Measurements from ENCODE around the gene OR10C1. TPM values are rescaled to one million over a fixed set of nuclear protein-coding genes. Genes with fewer than 3 reads are reported as not detected.

Gene OR10C1, protein sequence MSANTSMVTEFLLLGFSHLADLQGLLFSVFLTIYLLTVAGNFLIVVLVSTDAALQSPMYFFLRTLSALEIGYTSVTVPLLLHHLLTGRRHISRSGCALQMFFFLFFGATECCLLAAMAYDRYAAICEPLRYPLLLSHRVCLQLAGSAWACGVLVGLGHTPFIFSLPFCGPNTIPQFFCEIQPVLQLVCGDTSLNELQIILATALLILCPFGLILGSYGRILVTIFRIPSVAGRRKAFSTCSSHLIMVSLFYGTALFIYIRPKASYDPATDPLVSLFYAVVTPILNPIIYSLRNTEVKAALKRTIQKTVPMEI
- total RNA-seq (2021), result not detected in 2 replicates
- Bru-seq, nascent RNA, result not detected
- BruChase-seq, experiment 1, labeled RNA remaining after a 2-hour chase, result not detected
- not detected for BruChase-seq, experiment 2, labeled RNA remaining after a 6-hour chase
- long read RNA-seq, result 0 reads

GRCh38 chr6:29439006-29439405 lies at the start of gene OR10C1:
OR10C1 (plus strand) TSS chr6:29439306; CDS start chr6:29440016, 710 bp downstream.
- POLR2A ChIA-PET (ENCODE audit: low non-redundant PET), result no interaction called here

DNA sequence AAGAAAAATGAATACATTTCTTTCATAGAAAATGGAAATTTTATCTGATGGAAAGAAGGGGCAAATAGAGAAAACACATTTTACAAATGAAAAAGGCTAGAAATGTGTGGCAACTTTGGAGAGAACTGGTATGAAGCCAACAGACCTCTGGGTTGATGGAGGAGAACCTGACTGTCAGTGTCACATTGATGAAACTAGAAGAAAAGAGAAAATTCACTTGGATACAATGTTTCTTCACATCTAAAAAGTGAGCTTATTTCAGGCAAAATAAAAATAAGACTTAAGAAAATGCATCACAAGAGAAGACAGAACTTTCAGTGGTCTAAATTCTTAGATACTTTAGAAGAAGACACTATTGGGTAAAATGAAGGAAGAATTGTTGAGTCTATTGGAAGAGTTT lies 43.8 kb upstream of the OR10C1 start, which contains the start of gene OR12D2:
OR12D2 (plus strand) TSS at position 301 of the 400 bp plus-strand sequence. CDS start 1,069 bp downstream, outside the sequence.
- no peak for DNase-seq (ENCODE audit: low spot score)
- Histone ChIP-seq H3K4me1 (ENCODE audit: insufficient read depth, low read length, poor library complexity, severe bottlenecking) (no peaks in the 10 kb centered on the region), H3K36me3 (ENCODE audit: insufficient read depth, low read length, poor library complexity, severe bottlenecking) (no peaks in the 10 kb centered on the region), H3K27ac (ENCODE audit: low read depth, low read length, poor library complexity, severe bottlenecking) (no peak within 1 kb of the TSS), H3K9me3 (ENCODE audit: low read depth, low read length, poor library complexity, severe bottlenecking) (no peaks in the 10 kb centered on the region), H3K27me3 (replicated peaks; ENCODE audit: insufficient read depth, low read depth, low read length, poor library complexity) (peaks cover 36% of the 10 kb centered on the region), H3K4me3 (ENCODE audit: low read depth, low read length, poor library complexity, severe bottlenecking) (no peak within 1 kb of the TSS)
- intact Hi-C loops (cut with micrococcal nuclease; ENCODE audit: unreplicated experiment), result no loop called here
- TF ChIP-seq EZH2 (IDR thresholded peaks at IDR 0.05; ENCODE audit: borderline replicate concordance, low read depth, low read length, poor library complexity, severe bottlenecking) (no peak), CTCF (conservative IDR thresholded peaks at IDR 0.05; ENCODE audit: low read depth, low read length) (no peak)
- no TSS peak for BruUV-seq (replicated peaks)
- ChIA-PET CTCF (no interaction called here), POLR2A (ENCODE audit: low non-redundant PET) (no interaction called here)

More at GRCh38 chr6:29439006-29439405, at the start of gene OR10C1:
- DNase-seq (ENCODE audit: low spot score), result no peak
- TF ChIP-seq EZH2 (IDR thresholded peaks at IDR 0.05; ENCODE audit: borderline replicate concordance, low read depth, low read length, poor library complexity, severe bottlenecking) (no peak), CTCF (conservative IDR thresholded peaks at IDR 0.05; ENCODE audit: low read depth, low read length) (no peak)
- CTCF ChIA-PET, result no interaction called here
- intact Hi-C loops (cut with micrococcal nuclease; ENCODE audit: unreplicated experiment), result no loop called here
- Histone ChIP-seq H3K27me3 (replicated peaks; ENCODE audit: insufficient read depth, low read depth, low read length, poor library complexity) (peaks cover 31% of the 10 kb centered on the region), H3K9me3 (ENCODE audit: low read depth, low read length, poor library complexity, severe bottlenecking) (no peaks in the 10 kb centered on the region), H3K27ac (ENCODE audit: low read depth, low read length, poor library complexity, severe bottlenecking) (no peak within 1 kb of the TSS), H3K4me1 (ENCODE audit: insufficient read depth, low read length, poor library complexity, severe bottlenecking) (no peaks in the 10 kb centered on the region), H3K4me3 (ENCODE audit: low read depth, low read length, poor library complexity, severe bottlenecking) (no peak within 1 kb of the TSS), H3K36me3 (ENCODE audit: insufficient read depth, low read length, poor library complexity, severe bottlenecking) (no peaks in the 10 kb centered on the region)
- no TSS peak for BruUV-seq (replicated peaks)

- CTCF ChIA-PET, result no interaction called here
- TF ChIP-seq EZH2 (IDR thresholded peaks at IDR 0.05; ENCODE audit: borderline replicate concordance, low read depth, low read length, poor library complexity, severe bottlenecking) (no peak), CTCF (conservative IDR thresholded peaks at IDR 0.05; ENCODE audit: low read depth, low read length) (no peak)
- POLR2A ChIA-PET (ENCODE audit: low non-redundant PET), result no interaction called here
- Histone ChIP-seq H3K9me3 (ENCODE audit: low read depth, low read length, poor library complexity, severe bottlenecking) (no peaks in the 10 kb centered on the region), H3K27me3 (replicated peaks; ENCODE audit: insufficient read depth, low read depth, low read length, poor library complexity) (peaks cover 27% of the 10 kb centered on the region), H3K4me3 (ENCODE audit: low read depth, low read length, poor library complexity, severe bottlenecking) (no peak overlapping the region), H3K36me3 (ENCODE audit: insufficient read depth, low read length, poor library complexity, severe bottlenecking) (no peaks in the 10 kb centered on the region), H3K27ac (ENCODE audit: low read depth, low read length, poor library complexity, severe bottlenecking) (no peak overlapping the region), H3K4me1 (ENCODE audit: insufficient read depth, low read length, poor library complexity, severe bottlenecking) (no peaks in the 10 kb centered on the region)
- no peak for DNase-seq (ENCODE audit: low spot score)
- intact Hi-C loops (cut with micrococcal nuclease; ENCODE audit: unreplicated experiment), result no loop called here
- no TSS peak for BruUV-seq (replicated peaks)
These were observed 39.6 kb upstream of the OR10C1 start for GRCh38 chr6:29399525-29399924.
